ENCODE data around the gene RPS21. TPM values are rescaled to one million over a fixed set of nuclear protein-coding genes. Genes with fewer than 3 reads are reported as not detected.

Gene RPS21
- total and polyA plus RNA-seq, 9 of the 15 experiments (the other 6 are each of a cell fraction or from before 2014, with no cell fraction given) = 1,380 to 5,647 (median 3,091) TPM

DNA sequence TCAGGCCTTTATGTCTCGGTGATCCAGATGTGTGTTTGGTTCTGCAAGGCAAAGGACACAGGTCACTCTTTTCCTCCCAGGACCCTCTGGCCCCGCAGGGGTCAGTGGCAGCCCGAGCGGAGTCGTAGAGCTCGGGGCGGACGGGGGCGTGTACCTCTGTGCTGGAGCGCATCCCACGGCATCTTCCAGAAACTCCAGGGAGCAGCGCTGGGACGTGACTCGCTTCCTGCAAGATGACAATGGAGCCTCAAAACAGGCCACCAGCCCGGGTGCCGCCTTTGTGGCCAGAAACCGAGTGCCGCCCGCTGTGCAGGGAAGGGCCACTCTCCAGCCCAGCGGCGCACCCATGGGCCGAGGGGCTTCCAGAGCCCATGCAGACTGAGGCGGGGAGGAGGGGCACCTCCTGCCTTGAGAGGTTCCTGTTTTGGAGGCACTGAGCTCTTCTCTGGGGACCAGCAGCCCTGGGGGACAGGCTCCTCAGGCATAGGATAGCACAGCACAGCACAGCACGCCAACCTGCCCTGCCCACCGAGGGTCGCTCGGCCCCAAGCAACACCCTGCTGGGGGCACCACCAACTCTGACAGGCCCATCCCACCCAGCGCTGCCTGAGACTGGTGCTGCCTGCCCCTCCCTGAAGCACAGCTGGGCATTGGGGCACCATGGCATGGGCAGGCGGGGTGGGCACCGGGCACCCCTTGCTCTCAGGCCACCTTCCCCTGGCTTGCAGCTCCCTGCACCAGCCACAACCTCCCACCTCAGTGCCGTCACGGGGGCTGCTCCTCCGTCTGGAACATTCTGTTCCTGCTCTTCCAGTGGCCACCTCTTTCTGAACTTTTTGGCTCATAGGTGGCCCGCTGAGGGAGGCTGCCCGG, 9.7 kb downstream of the RPS21 start:
- Histone ChIP-seq H3K36me3 (ENCODE audit: control insufficient read depth, insufficient read depth, low read length) (peaks cover 4% of the 10 kb centered on the region; the same call in 1 of the 3 replicates), H3K4me3 (no peak overlapping the region), H3K9ac (ENCODE audit: insufficient read depth in 1 of 2, low read depth in 2 of 2, low read length in 2 of 2) (no peak overlapping the region), H4K20me1 (replicated peaks; ENCODE audit: control insufficient read depth, insufficient read depth, low read length) (no peaks in the 10 kb centered on the region), H3K79me2 (ENCODE audit: control insufficient read depth, insufficient read depth, low read length) (no peaks in the 10 kb centered on the region), H3K4me1 (replicated peaks in 1 of 2; ENCODE audit: control insufficient read depth in 2 of 2, insufficient read depth in 2 of 2, low read length in 2 of 2) (peaks cover 0 to 52% of the 10 kb centered on the region in 2 experiments; a peak in 2 of 5 replicates), H3K27ac (ENCODE audit: extremely low read depth, low read depth, low read length) (no peak overlapping the region), H3K4me2 (ENCODE audit: insufficient read depth, low read length) (no peak overlapping the region), H3K9me1 (ENCODE audit: control insufficient read depth, insufficient read depth, low read length) (peaks cover 5% of the 10 kb centered on the region), H2AFZ (ENCODE audit: low read depth, low read length) (no peak overlapping the region), H3K27me3 (ENCODE audit: control insufficient read depth in 2 of 2, insufficient read depth in 2 of 2, low read length in 2 of 2) (no peaks in the 10 kb centered on the region), H3K9me3 (replicated peaks; ENCODE audit: control insufficient read depth, insufficient read depth, low read depth, low read length) (no peaks in the 10 kb centered on the region)
- 70% methylated on average over 32 of the region's 35 CpGs for WGBS (ENCODE audit: insufficient coverage, low coverage, missing lambda C conversion rate)
- no peak for ATAC-seq
- CTCF ChIA-PET (ENCODE audit: low intra/inter-chr PET ratio) = no interaction called here
- TF ChIP-seq ZNF764 (CRISPR knock-in tag; IDR thresholded peaks at IDR 0.05; ENCODE audit: low read depth) (no peak), POLR2G (IDR thresholded peaks at IDR 0.05; ENCODE audit: low read depth, low read length) (peak; percentile 47; the same call in 1 of the 2 replicates), HNRNPL (IDR thresholded peaks at IDR 0.05; ENCODE audit: low read depth, low read length) (0 out of 2 replicates have a peak, but pooled peaks have one; percentile 30)
- BruUV-seq (replicated peaks) = no TSS peak
- no peak for FAIRE-seq
- no peak for DNase-seq (ENCODE audit: extremely low read depth in 1 of 4, low spot score in 3 of 4)
- POLR2A ChIA-PET = interaction anchor here (3.0 kb wide), 1 partner anchor 10 kb away, joined by 12 read pairs; the partner anchor contains the start of gene RPS21
- in situ Hi-C loops (cut with MboI) = no loop called here
- intact Hi-C loops (cut with micrococcal nuclease) = no loop called here
